ENCODE results near the gene RHOT1. TPM values are rescaled to one million over a fixed set of nuclear protein-coding genes. Genes with fewer than 3 reads are reported as not detected.

RHOT1 gene
- total RNA-seq, 1 donor from 2014 or later, result 76.4 TPM

GRCh38 chr17:32159586-32160438 lies 17.5 kb downstream of the RHOT1 start:
- no peaks in the 10 kb centered on the region for H3F3A ChIP-seq (ENCODE audit: low read depth)
- no peak for DNase-seq (ENCODE audit: low spot score)
- H3K4me3 Mint-ChIP-seq, result no peak overlapping the region
- peaks cover 8% of the 10 kb centered on the region for H3K9me3 Mint-ChIP-seq
- no peaks in the 10 kb centered on the region for H3K79me2 ChIP-seq (ENCODE audit: low read depth)
- no peaks in the 10 kb centered on the region for H3K36me3 ChIP-seq
- H3K9me3 ChIP-seq (ENCODE audit: low read depth), result no peaks in the 10 kb centered on the region
- no peaks in the 10 kb centered on the region for H4K20me1 ChIP-seq (ENCODE audit: low read depth)
- H3K27ac ChIP-seq, result no peak overlapping the region
- no peaks in the 10 kb centered on the region for H3K4me1 Mint-ChIP-seq
- no peak overlapping the region for H2AFZ ChIP-seq (replicated peaks)
- no peaks in the 10 kb centered on the region for H3K4me1 ChIP-seq
- TF ChIP-seq EZH2 (IDR thresholded peaks at IDR 0.05) (no peak), EZH2phosphoT487 (IDR thresholded peaks at IDR 0.05) (no peak), CTCF (IDR thresholded peaks at IDR 0.05) (no peak)
- H3K9ac ChIP-seq, result no peak overlapping the region
- no peaks in the 10 kb centered on the region for H3K27me3 ChIP-seq
- no peak overlapping the region for H3K4me2 ChIP-seq
- H3K27ac Mint-ChIP-seq, result no peak overlapping the region
- H3K36me3 Mint-ChIP-seq, result peaks cover 36% of the 10 kb centered on the region
- H3K4me3 ChIP-seq, result no peak overlapping the region
- no peaks in the 10 kb centered on the region for H3K27me3 Mint-ChIP-seq (ENCODE audit: insufficient read depth, low read depth)

GRCh38 chr17:32160526-32160925 lies 18.2 kb downstream of the RHOT1 start:
- H3K4me1 Mint-ChIP-seq, result no peaks in the 10 kb centered on the region
- no peak for DNase-seq (ENCODE audit: low spot score)
- Histone ChIP-seq H3K79me2 (ENCODE audit: low read depth) (no peaks in the 10 kb centered on the region), H3K27me3 (no peaks in the 10 kb centered on the region), H2AFZ (replicated peaks) (no peak overlapping the region), H3K9me3 (ENCODE audit: low read depth) (no peaks in the 10 kb centered on the region), H4K20me1 (ENCODE audit: low read depth) (no peaks in the 10 kb centered on the region), H3K36me3 (no peaks in the 10 kb centered on the region), H3K4me3 (no peak overlapping the region), H3K4me2 (no peak overlapping the region), H3K4me1 (no peaks in the 10 kb centered on the region), H3F3A (ENCODE audit: low read depth) (no peaks in the 10 kb centered on the region), H3K27ac (no peak overlapping the region), H3K9ac (no peak overlapping the region)
- H3K9me3 Mint-ChIP-seq, result peaks cover 10% of the 10 kb centered on the region
- H3K27me3 Mint-ChIP-seq (ENCODE audit: insufficient read depth, low read depth), result no peaks in the 10 kb centered on the region
- no peak overlapping the region for H3K27ac Mint-ChIP-seq
- TF ChIP-seq EZH2phosphoT487 (IDR thresholded peaks at IDR 0.05) (no peak), EZH2 (IDR thresholded peaks at IDR 0.05) (no peak), CTCF (IDR thresholded peaks at IDR 0.05) (no peak)
- H3K36me3 Mint-ChIP-seq, result peaks cover 38% of the 10 kb centered on the region
- H3K4me3 Mint-ChIP-seq, result no peak overlapping the region

- Histone ChIP-seq H3K79me2 (ENCODE audit: low read depth) (no peaks in the 10 kb centered on the region), H4K20me1 (ENCODE audit: low read depth) (no peaks in the 10 kb centered on the region), H3K36me3 (no peaks in the 10 kb centered on the region), H3F3A (ENCODE audit: low read depth) (no peaks in the 10 kb centered on the region), H3K4me3 (no peak overlapping the region), H3K4me2 (no peak overlapping the region), H3K27ac (no peak overlapping the region), H3K9ac (no peak overlapping the region), H3K4me1 (no peaks in the 10 kb centered on the region), H3K9me3 (ENCODE audit: low read depth) (no peaks in the 10 kb centered on the region), H2AFZ (replicated peaks) (no peak overlapping the region), H3K27me3 (no peaks in the 10 kb centered on the region)
- H3K27me3 Mint-ChIP-seq (ENCODE audit: insufficient read depth, low read depth), result no peaks in the 10 kb centered on the region
- DNase-seq (ENCODE audit: low spot score), result no peak
- H3K27ac Mint-ChIP-seq, result no peak overlapping the region
- peaks cover 14% of the 10 kb centered on the region for H3K9me3 Mint-ChIP-seq
- H3K4me3 Mint-ChIP-seq, result no peak overlapping the region
- H3K36me3 Mint-ChIP-seq, result peaks cover 39% of the 10 kb centered on the region
- H3K4me1 Mint-ChIP-seq, result no peaks in the 10 kb centered on the region
- no peak for TF ChIP-seq CTCF (IDR thresholded peaks at IDR 0.05)
- no peak for TF ChIP-seq EZH2 (IDR thresholded peaks at IDR 0.05)
- TF ChIP-seq EZH2phosphoT487 (IDR thresholded peaks at IDR 0.05), result no peak
Observed at GRCh38 chr17:32161029-32161428, 18.7 kb downstream of the RHOT1 start.

Data from neural progenitor cell (in vitro differentiated cells).